Vagina (tissue), 2 donors: ENCODE measurements around the gene LIN28B. TPM values are rescaled to one million over a fixed set of nuclear protein-coding genes. Genes with fewer than 3 reads are reported as not detected.

ENCODE experiments used
- DNase-seq, 2 donors: peaks; one replicate each; pipeline ENCODE4 v3.0.0-alpha.2; 2017; ENCODE audit errors: extremely low spot score in 2 of 2
- H3K27ac ChIP-seq: fragments of 200-600 bp; sonication (generic); one replicate; pipeline ENCODE4 v1.5.1; 2019
- H3K27me3 ChIP-seq: fragments of 200-600 bp; sonication (generic); one replicate; pipeline ENCODE4 v1.5.1; 2019
- H3K36me3 ChIP-seq, 2 donors: fragments of 200-600 bp; sonication (generic); one replicate each; pipeline ENCODE4 v1.5.1; 2017 to 2019
- H3K4me1 ChIP-seq: fragments of 200-600 bp; sonication (generic); one replicate; pipeline ENCODE4 v1.5.1; 2019
- H3K4me3 ChIP-seq, 2 donors: fragments of 200-600 bp; sonication (generic); 1 replicate in 1 of 2; 2 replicates in 1 of 2; pipeline ENCODE4 v1.5.1; 2016 to 2019
- H3K9me3 ChIP-seq: fragments of 200-600 bp; sonication (generic); one replicate; pipeline ENCODE4 v1.5.1; 2019
- POLR2A ChIP-seq, 2 donors: fragments of 450-650 bp; IDR thresholded peaks; one replicate each; pipeline ENCODE4 v1.6.1; 2017; ENCODE audit warnings: antibody characterized with exemption in 2 of 2, mild to moderate bottlenecking in 2 of 2, moderate library complexity in 2 of 2
- POLR2AphosphoS5 ChIP-seq, 2 donors: sonication (generic); formaldehyde crosslinking; IDR thresholded peaks; one replicate each; pipeline ENCODE4 v1.9.0; 2017; ENCODE audit warnings: antibody characterized with exemption in 2 of 2, mild to moderate bottlenecking in 2 of 2, low read depth in 1 of 2; ENCODE audit not compliant: insufficient read depth in 1 of 2
- intact Hi-C: fragments of 100-400 bp; cut with DNase I; formaldehyde crosslinking; loops from one replicate; pipeline ENCODE4 v1.15.1; 2023
- total RNA-seq: library from RNA; depleted of rRNA; stranded (reverse); fragments of >200 nt; gene quantifications from one replicate; pipeline ENCODE4 v1.2.3, GENCODE V29; 2016
- TF ChIP-seq, protein P1 (sequence below), 3 experiments: fragments of 450-650 bp in 2 of 3; fragments of 200-600 bp in 1 of 3; sonication (generic) in 1 of 3; IDR thresholded peaks; one replicate each; pipeline ENCODE4 v1.5.1; 2017 to 2019; ENCODE audit warnings: antibody characterized with exemption in 3 of 3, mild to moderate bottlenecking in 2 of 3, moderate library complexity in 2 of 3

The LIN28B gene
- total RNA-seq, 1 donor from 2014 or later, result not detected

DNA sequence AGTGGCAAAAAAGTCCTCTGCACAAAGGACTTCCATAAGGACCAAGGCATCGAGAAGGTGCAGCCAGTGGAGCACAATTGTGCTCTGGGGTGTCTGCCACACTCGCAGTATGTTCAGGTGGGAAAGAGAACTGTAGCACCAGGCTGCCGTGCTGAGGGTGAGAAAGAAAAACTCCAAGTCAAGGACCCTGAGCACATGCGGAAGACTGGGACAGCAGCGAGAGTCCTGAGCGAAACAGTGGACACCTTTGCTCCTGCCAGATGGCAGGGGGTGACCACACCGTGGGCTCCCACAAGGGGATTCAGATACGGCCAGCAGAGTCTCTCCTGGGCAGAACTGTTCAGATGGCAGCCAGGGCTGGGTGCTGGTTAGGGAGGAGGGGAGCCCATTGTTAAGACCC lies 149.4 kb downstream of the LIN28B start:
- Histone ChIP-seq H3K36me3 (no peaks in the 10 kb centered on the region), H3K4me3 (no peak overlapping the region), H3K9me3 (no peaks in the 10 kb centered on the region), H3K4me1 (no peaks in the 10 kb centered on the region), H3K27me3 (no peaks in the 10 kb centered on the region), H3K27ac (no peak overlapping the region)
- TF ChIP-seq POLR2AphosphoS5 (IDR thresholded peaks at IDR 0.05; ENCODE audit: insufficient read depth in 1 of 2, low read depth in 1 of 2) (no peak), POLR2A (IDR thresholded peaks at IDR 0.05) (no peak)
- TF ChIP-seq, protein P1, sequence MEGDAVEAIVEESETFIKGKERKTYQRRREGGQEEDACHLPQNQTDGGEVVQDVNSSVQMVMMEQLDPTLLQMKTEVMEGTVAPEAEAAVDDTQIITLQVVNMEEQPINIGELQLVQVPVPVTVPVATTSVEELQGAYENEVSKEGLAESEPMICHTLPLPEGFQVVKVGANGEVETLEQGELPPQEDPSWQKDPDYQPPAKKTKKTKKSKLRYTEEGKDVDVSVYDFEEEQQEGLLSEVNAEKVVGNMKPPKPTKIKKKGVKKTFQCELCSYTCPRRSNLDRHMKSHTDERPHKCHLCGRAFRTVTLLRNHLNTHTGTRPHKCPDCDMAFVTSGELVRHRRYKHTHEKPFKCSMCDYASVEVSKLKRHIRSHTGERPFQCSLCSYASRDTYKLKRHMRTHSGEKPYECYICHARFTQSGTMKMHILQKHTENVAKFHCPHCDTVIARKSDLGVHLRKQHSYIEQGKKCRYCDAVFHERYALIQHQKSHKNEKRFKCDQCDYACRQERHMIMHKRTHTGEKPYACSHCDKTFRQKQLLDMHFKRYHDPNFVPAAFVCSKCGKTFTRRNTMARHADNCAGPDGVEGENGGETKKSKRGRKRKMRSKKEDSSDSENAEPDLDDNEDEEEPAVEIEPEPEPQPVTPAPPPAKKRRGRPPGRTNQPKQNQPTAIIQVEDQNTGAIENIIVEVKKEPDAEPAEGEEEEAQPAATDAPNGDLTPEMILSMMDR (IDR thresholded peaks at IDR 0.05), result no peak
- DNase-seq, result no peak
- intact Hi-C loops, result no loop called here

DNA sequence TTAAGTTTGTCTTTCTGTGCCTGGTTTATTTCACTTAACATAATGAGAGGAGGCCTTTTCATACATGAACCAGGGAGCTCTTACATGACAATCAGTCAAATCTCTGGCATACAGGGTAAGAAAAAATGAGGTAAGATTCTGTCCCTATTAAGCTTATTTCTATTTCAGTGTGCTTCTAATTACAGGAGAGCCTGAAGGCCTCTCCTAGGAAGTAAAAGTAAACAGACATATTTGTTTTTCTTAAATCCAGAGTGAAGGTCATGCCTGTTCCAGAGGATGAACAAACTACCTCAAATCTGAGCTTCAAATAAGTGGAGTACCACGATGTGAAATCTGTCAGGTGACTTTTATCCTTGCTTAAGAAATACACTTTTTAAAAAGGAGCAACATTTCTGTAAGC lies 150.3 kb downstream of the LIN28B start:
- intact Hi-C loops, result no loop called here
- Histone ChIP-seq H3K27me3 (no peaks in the 10 kb centered on the region), H3K4me1 (no peaks in the 10 kb centered on the region), H3K4me3 (no peak overlapping the region), H3K9me3 (no peaks in the 10 kb centered on the region), H3K36me3 (no peaks in the 10 kb centered on the region), H3K27ac (no peak overlapping the region)
- DNase-seq, result no peak
- TF ChIP-seq POLR2A (IDR thresholded peaks at IDR 0.05), result no peak
- TF ChIP-seq, protein P1 (IDR thresholded peaks at IDR 0.05), result no peak

DNA sequence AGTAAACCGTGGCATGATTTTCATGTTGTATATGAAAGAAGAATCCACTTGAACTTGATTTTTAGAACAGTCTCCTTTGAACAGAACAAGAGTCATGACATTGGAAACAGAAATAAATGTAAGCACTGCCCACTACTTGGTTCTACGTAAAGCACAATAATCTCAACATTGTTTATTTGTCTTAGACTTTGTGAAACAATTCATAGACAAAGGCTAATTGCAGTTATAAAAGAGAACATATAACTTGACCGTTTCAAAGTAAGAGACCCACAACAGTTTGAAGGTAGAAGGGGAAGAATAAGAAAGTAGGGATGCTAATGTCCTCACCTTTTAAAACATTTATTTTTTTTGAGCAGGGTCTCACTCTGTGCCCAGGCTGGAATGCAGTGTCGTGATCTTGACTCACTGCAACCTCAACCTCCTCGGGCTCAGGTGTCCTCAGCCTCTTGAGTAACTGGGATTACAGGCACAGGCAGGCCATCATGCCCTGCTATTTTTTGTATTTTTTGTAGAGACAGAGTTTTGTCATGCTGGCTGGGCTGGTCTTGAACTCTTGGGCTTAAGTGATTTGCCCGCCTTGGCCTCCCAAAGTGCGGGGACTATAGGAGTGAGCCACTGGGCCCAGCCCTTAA lies 151.8 kb downstream of the LIN28B start:
- intact Hi-C loops, result no loop called here
- DNase-seq, result no peak
- TF ChIP-seq POLR2AphosphoS5 (IDR thresholded peaks at IDR 0.05; ENCODE audit: insufficient read depth in 1 of 2, low read depth in 1 of 2) (no peak), POLR2A (IDR thresholded peaks at IDR 0.05) (no peak)
- Histone ChIP-seq H3K27me3 (no peaks in the 10 kb centered on the region), H3K36me3 (no peaks in the 10 kb centered on the region), H3K4me1 (no peaks in the 10 kb centered on the region), H3K27ac (no peak overlapping the region), H3K9me3 (no peaks in the 10 kb centered on the region), H3K4me3 (no peak overlapping the region)

DNA sequence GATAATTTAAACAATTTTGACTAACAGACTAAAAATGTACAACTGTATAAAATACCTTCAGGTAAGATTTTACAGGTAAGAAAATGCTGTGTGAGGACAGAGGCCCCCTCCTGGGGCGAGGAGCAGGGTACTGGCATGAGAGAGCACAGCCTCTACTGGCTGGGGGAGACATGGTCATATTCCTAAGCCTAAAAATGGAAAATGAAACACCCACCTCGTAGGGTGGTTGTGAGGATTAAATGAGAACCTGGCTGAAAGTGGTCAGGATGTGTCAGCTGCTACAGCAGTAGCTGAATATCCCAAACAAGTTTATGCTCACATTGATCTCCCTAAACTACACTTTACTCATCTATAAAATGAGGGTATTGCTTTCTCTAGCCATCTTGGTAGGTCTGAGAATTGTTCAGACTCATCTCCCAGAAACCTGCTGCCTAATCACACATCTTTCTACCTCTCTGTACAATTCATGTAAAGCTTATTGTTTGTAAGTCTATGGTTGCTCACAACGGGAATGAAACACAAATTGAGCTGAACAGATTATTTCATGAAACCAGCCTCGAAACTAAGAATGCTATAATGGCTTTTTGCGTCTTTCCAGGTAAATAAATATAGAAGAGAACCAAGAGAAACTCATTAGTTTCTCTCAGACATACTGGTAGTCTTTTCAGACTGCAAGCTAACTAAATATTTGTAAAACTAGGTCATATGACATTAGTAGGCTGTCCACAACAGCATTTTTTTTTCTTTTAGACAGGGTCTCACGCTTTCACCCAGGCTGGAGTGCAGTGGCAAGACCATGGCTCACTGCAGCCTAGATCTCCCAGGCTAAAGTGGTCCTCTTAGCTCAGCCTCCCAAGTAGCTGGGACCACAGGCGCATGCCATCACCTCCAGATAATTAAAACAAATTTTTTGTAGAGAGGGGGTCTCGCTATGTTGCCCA lies 153.3 kb downstream of the LIN28B start:
- Histone ChIP-seq H3K4me3 (no peak overlapping the region), H3K4me1 (no peaks in the 10 kb centered on the region), H3K36me3 (no peaks in the 10 kb centered on the region), H3K27ac (no peak overlapping the region), H3K27me3 (no peaks in the 10 kb centered on the region), H3K9me3 (no peaks in the 10 kb centered on the region)
- intact Hi-C loops, result no loop called here
- TF ChIP-seq, protein P1 (IDR thresholded peaks at IDR 0.05), result no peak
- DNase-seq, result no peak

DNA sequence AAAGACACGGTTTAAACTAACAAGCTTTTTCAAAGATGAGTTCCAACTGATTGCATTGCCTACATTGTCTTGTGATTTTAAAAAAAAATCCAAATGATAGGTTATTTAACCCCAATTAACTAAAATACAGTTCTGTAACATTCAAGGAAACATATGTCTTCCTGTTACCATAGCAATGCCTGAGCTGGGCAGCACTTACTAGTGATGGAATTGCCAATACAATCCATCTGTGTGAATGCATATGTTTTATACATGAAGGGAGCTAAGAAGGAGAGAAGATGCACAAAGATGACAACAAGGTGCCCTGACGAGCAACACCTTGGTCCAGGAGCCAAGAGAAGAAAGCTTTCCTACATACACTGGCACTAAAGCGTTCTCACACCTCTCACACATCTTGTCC lies 154.2 kb downstream of the LIN28B start:
- Histone ChIP-seq H3K36me3 (no peaks in the 10 kb centered on the region), H3K4me1 (no peaks in the 10 kb centered on the region), H3K4me3 (no peak overlapping the region), H3K9me3 (no peaks in the 10 kb centered on the region), H3K27ac (no peak overlapping the region), H3K27me3 (no peaks in the 10 kb centered on the region)
- no peak for DNase-seq
- intact Hi-C loops, result no loop called here
- TF ChIP-seq POLR2AphosphoS5 (IDR thresholded peaks at IDR 0.05; ENCODE audit: insufficient read depth in 1 of 2, low read depth in 1 of 2) (no peak), POLR2A (IDR thresholded peaks at IDR 0.05) (no peak)
- TF ChIP-seq, protein P1 (IDR thresholded peaks at IDR 0.05), result no peak
